ENCODE measurements around the gene IRF5.

- TF ChIP-seq, protein P1, sequence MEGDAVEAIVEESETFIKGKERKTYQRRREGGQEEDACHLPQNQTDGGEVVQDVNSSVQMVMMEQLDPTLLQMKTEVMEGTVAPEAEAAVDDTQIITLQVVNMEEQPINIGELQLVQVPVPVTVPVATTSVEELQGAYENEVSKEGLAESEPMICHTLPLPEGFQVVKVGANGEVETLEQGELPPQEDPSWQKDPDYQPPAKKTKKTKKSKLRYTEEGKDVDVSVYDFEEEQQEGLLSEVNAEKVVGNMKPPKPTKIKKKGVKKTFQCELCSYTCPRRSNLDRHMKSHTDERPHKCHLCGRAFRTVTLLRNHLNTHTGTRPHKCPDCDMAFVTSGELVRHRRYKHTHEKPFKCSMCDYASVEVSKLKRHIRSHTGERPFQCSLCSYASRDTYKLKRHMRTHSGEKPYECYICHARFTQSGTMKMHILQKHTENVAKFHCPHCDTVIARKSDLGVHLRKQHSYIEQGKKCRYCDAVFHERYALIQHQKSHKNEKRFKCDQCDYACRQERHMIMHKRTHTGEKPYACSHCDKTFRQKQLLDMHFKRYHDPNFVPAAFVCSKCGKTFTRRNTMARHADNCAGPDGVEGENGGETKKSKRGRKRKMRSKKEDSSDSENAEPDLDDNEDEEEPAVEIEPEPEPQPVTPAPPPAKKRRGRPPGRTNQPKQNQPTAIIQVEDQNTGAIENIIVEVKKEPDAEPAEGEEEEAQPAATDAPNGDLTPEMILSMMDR (IDR thresholded peaks at IDR 0.05), result no peak
- no peak for TF ChIP-seq SIN3A (IDR thresholded peaks at IDR 0.05; ENCODE audit: borderline replicate concordance, insufficient read depth, low read depth, low read length)
- TF ChIP-seq POLR2AphosphoS5 (IDR thresholded peaks at IDR 0.05; ENCODE audit: low read depth, low read length), result no peak
- no peak for TF ChIP-seq TCF7L2 (IDR thresholded peaks at IDR 0.05; ENCODE audit: low read depth, low read length)
- no peak for TF ChIP-seq REST (IDR thresholded peaks at IDR 0.05; ENCODE audit: insufficient read depth in 1 of 2, low read depth in 2 of 2, low read length in 1 of 2)
Measured at GRCh38 chr7:128939075-128939860, 1.5 kb downstream of the IRF5 start.
